Heart left ventricle (tissue), 16 donors: ENCODE data around the gene HOXD8. TPM values are rescaled to one million over a fixed set of nuclear protein-coding genes. Genes with fewer than 3 reads are reported as not detected.
A peak's percentile ranks its signal among the peaks of the same experiment; 100 is the strongest.

Experiments
- ATAC-seq, 4 donors: fragments of 200-7000 bp; cut with Tn5 transposase; one replicate each; pipeline ENCODE4 v1.9.1; 2020 to 2022; ENCODE audit warnings: moderate library complexity in 4 of 4, mild to moderate bottlenecking in 3 of 4, moderate number of reproducible peaks in 1 of 4
- DNase-seq, 5 donors: peaks; one replicate each; pipeline ENCODE4 v3.0.0-alpha.2; 2020
- H3K27ac ChIP-seq, 12 donors: fragments of 200-600 bp; sonication (generic) in 4 of 12; one replicate each; pipeline versions ENCODE4 v1.5.0 to v1.8.0; 2016 to 2022; ENCODE audit warnings: mild to moderate bottlenecking in 2 of 12
- H3K27me3 ChIP-seq, 9 donors: fragments of 200-600 bp; sonication (generic) in 2 of 9; one replicate each; pipeline versions ENCODE4 v1.5.1 to v1.8.0; 2016 to 2022; ENCODE audit warnings: mild to moderate bottlenecking in 3 of 9
- H3K36me3 ChIP-seq, 9 donors: fragments of 200-600 bp; sonication (generic) in 2 of 9; one replicate each; pipeline versions ENCODE4 v1.5.0 to v1.8.0; 2018 to 2022; ENCODE audit warnings: mild to moderate bottlenecking in 2 of 9
- H3K4me1 ChIP-seq, 12 donors: fragments of 200-600 bp; sonication (generic) in 4 of 12; one replicate each; pipeline versions ENCODE4 v1.5.0 to v1.8.0; 2016 to 2022; ENCODE audit warnings: mild to moderate bottlenecking in 3 of 12
- H3K4me3 ChIP-seq, 12 donors: fragments of 200-600 bp; sonication (generic) in 4 of 12; one replicate each; pipeline versions ENCODE4 v1.5.0 to v1.8.0; 2017 to 2022; ENCODE audit warnings: mild to moderate bottlenecking in 9 of 12, moderate library complexity in 4 of 12
- H3K9me3 ChIP-seq, 12 donors: fragments of 200-600 bp; sonication (generic) in 4 of 12; one replicate each; pipeline versions ENCODE4 v1.5.0 to v1.8.0; 2016 to 2022; ENCODE audit warnings: mild to moderate bottlenecking in 1 of 12
- POLR2A ChIP-seq, 2 donors: fragments of 450-650 bp; IDR thresholded peaks; one replicate each; pipeline ENCODE4 v1.6.1; 2017; ENCODE audit warnings: antibody characterized with exemption in 2 of 2, mild to moderate bottlenecking in 2 of 2, moderate library complexity in 2 of 2
- WGBS, 4 donors: extraction: QIAGEN DNeasy Blood & Tissue Kit in 2 of 4; methylation state at CpG; one replicate each; pipeline versions ENCODE4 v1.1.5 to v1.1.7; 2013 to 2018; 5-methylcytosine and 5-hydroxymethylcytosine counted together
- intact Hi-C, 10 donors: fragments of 100-400 bp; cut with DNase I; formaldehyde crosslinking; loops; one replicate each; pipeline versions ENCODE4 v1.11.1 to v1.14.2; 2022
- polyA plus RNA-seq, 2 donors: library from polyadenylated mRNA; stranded (reverse); fragments of 200-250 nt; gene quantifications; one replicate each; pipeline ENCODE4 v1.2.3, GENCODE V29; 2013
- total RNA-seq, 9 donors: library from RNA; depleted of rRNA in 2 of 9; stranded (reverse); fragments of >200 nt in 2 of 9; fragmentation: NEBNext Ultra II Directional in 3 of 9; extraction: Animal tissue kit (Norgen Biotek cat#: 25700) in 3 of 9; gene quantifications; one replicate each; pipeline versions ENCODE4 v1.1.0 to v1.2.4, GENCODE V29; 2016 to 2023
- TF ChIP-seq, protein P1 (sequence below), 12 donors: fragments of 200-600 bp; sonication (generic) in 4 of 12; IDR thresholded peaks; one replicate each; pipeline versions ENCODE4 v1.5.0 to v1.8.0; 2018 to 2022; ENCODE audit warnings: antibody characterized with exemption in 12 of 12, mild to moderate bottlenecking in 5 of 12
- donor health status: ischemic (EF 13 %, LVEDD 7.1; RV severe dilation, severe dysfunction).
- donor health status: healthy with polysubstance abuse.
- donor health status: DM: no; HTN: yes; CAD: no.
- donor health status: DM: no; HTN: no; CAD: no.
- donor health status: ischemic (EF 25% LVEDD 6.9; RV normal size, moderate dysfunction).
- donor health status: ischemic (EF 25% LVEDD 5.7; RV mildly dilated, moderate dysfunction).
- donor health status: healthy.
- donor health status: DM: yes; HTN: yes; CAD: no.
- donor health status: ischemic (EF 35%, LVEDD 5.7; RV mildly dilated, moderate dysfunction).
- donor health status: nonischemic (EF 11% LVEDD 7.7; RV severe dilation, severe dysfunction).
- donor health status: DM: yes; HTN: yes; CAD: no.
- donor health status: PGD.
- donor health status: ischemic (EF 29% LVEDD 5.4; RV normal size, mild dysfunction).
- donor health status: nonischemic (EF 23%, LVEDD 6.1; RV moderate dilation, normal function).

HOXD8 gene
- total and polyA plus RNA-seq, 11 donors, result 0.21 to 1.8 (median 0.53) TPM

DNA sequence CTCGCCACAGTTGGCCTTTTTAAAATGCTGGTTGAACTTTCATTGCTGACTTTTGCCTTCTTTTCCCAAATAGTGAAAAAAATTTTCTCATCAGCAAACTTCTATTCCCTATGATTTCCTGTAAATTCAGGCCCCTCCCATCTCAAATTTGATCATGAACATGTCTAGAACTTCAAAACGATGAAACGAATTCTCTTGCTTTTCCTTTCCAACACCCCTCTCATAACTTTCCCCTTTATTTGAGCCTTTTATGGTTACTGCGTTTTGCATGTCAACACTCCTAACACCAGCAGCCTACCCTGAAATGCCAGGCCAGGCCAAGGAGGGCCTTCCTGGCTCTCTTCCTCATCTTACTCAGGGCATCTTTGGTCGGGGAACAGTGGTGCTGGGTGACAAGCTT lies 38.6 kb upstream of the HOXD8 start:
- Histone ChIP-seq H3K36me3 (no peaks in the 10 kb centered on the region), H3K27me3 (peaks cover 89 to 100% (median 98%) of the 10 kb centered on the region in 9 donors), H3K4me1 (peaks cover 0 to 39% (median 12%) of the 10 kb centered on the region in 12 donors), H3K4me3 (no peak overlapping the region), H3K27ac (peak overlapping the region in 1 of 12 donors; percentile 86), H3K9me3 (no peaks in the 10 kb centered on the region)
- DNase-seq (no peak), ATAC-seq (no peak)
- WGBS, 4 donors, result 18 to 23% (median 22%) methylated on average over 5 of the region's 5 CpGs
- TF ChIP-seq, protein P1, sequence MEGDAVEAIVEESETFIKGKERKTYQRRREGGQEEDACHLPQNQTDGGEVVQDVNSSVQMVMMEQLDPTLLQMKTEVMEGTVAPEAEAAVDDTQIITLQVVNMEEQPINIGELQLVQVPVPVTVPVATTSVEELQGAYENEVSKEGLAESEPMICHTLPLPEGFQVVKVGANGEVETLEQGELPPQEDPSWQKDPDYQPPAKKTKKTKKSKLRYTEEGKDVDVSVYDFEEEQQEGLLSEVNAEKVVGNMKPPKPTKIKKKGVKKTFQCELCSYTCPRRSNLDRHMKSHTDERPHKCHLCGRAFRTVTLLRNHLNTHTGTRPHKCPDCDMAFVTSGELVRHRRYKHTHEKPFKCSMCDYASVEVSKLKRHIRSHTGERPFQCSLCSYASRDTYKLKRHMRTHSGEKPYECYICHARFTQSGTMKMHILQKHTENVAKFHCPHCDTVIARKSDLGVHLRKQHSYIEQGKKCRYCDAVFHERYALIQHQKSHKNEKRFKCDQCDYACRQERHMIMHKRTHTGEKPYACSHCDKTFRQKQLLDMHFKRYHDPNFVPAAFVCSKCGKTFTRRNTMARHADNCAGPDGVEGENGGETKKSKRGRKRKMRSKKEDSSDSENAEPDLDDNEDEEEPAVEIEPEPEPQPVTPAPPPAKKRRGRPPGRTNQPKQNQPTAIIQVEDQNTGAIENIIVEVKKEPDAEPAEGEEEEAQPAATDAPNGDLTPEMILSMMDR (IDR thresholded peaks at IDR 0.05), result no peak
- no peak for TF ChIP-seq POLR2A (IDR thresholded peaks at IDR 0.05)
- intact Hi-C loops, result loop anchor here in 2 of 10 donors (10.0 kb wide), 1 partner anchor 836 kb away; no protein-coding TSS in a partner anchor

DNA sequence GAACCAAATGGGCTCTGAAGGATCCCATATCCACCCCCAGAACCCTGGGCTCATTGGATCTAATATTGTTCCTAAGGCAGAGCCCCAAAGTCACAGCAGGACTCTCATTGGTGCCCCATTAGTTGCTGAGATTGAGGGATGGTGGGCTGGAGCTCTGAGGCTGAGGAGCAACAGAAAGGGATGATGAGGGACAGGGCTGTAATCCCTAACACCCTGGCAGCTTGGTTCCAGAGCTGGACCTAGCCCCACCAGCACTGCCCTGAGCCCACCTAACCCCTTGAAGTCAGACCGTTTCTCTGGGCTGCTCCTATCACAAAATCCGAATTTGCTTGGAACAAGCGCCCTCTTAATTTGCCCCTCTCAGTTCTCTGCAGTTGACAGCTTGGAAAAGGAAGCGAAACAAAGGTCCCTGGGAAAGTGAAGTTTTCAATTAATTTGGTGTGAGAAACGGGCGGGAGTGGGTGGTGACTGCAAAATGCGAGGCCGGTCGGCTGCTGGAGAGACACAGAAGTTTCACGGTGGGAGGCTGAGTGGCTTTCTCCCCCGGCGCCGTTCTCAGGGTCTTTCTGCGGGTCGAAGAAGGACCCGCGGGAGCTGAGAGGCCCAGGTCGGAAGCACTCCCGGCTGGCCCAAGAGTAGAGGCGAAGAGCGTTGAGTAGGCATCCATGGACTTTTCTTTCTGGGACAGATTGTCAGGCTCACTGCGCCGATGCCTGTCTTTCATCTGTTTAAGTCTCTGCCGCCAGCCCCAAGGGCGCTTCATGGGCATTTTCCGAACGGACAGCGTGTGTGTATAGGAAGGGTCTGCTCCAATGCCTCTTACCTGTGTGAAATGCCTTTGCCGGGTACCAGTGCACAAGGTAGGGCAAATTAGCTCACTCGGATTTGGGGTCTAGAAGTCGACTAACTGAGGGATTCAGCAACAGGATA lies 37.9 kb upstream of the HOXD8 start:
- intact Hi-C loops, result loop anchor here in 2 of 10 donors (10.0 kb wide), 1 partner anchor 837 kb away; no protein-coding TSS in a partner anchor
- ATAC-seq, result no peak
- no peak overlapping the region for H3K4me3 ChIP-seq
- H3K27ac ChIP-seq, result peak overlapping the region in 1 of 12 donors; percentile 86
- H3K4me1 ChIP-seq, result peaks cover 0 to 37% (median 14%) of the 10 kb centered on the region in 12 donors
- no peaks in the 10 kb centered on the region for H3K36me3 ChIP-seq
- peaks cover 89 to 100% (median 98%) of the 10 kb centered on the region in 9 donors for H3K27me3 ChIP-seq
- TF ChIP-seq, protein P1 (IDR thresholded peaks at IDR 0.05), result no peak
- TF ChIP-seq POLR2A (IDR thresholded peaks at IDR 0.05), result no peak
- WGBS, 4 donors, result 3 to 5% (median 5%) methylated on average over 26 to 31 of the region's 31 CpGs
- no peaks in the 10 kb centered on the region for H3K9me3 ChIP-seq
- peak in 1 of 5 donors; percentile 13 for DNase-seq

DNA sequence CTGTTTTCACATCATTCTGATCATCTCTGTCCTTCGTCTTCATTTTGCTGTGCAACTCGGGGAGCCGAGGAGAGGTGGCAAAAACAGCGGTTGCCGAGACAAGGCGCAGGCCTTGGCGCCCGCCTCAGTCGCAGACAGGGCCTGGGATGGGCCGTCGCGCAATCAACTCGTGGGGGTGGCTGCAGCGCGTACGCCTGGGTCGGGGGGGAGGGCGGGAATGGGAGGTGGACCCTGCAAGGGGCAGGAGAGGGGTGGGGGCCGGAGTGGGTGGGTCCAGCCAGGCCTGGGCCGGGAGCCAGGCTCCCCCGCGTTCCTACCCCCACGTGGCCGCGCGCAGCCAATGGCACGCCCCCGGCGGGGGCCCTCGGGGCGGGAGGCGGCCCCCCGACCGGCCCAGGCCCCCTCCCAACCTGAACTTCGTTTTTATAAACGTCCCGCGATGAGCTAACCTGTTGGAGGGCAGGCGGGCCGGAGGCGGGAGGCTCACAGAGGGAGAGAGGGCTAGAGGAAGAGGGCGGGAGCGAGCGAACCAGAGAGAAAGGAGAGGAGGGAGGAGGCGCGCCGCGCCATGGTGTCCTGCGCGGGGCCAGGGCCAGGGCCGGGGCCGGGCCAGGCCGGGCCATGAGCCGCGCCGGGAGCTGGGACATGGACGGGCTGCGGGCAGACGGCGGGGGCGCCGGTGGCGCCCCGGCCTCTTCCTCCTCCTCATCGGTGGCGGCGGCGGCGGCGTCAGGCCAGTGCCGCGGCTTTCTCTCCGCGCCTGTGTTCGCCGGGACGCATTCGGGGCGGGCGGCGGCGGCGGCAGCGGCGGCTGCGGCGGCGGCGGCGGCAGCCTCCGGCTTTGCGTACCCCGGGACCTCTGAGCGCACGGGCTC lies 37.0 kb upstream of the HOXD8 start, which contains the start of gene HOXD13:
TSS of gene HOXD13 (plus strand) at position 452 of the 875 bp plus-strand sequence. CDS start at position 622, 170 bp downstream.
- Histone ChIP-seq H3K27ac (peak within 1 kb of the TSS in 1 of 12 donors; percentile 86), H3K4me3 (peak within 1 kb of the TSS in 9 of 12 donors; percentile 7 to 36 (median 24)), H3K27me3 (peaks cover 90 to 100% (median 98%) of the 10 kb centered on the region in 9 donors), H3K9me3 (no peaks in the 10 kb centered on the region), H3K4me1 (peaks cover 4 to 46% (median 23%) of the 10 kb centered on the region in 12 donors), H3K36me3 (no peaks in the 10 kb centered on the region)
- WGBS, 4 donors, result 1 to 4% (median 3%) methylated on average over 26 to 95 of the region's 95 CpGs
- DNase-seq (peak in 2 of 5 donors; percentile 10 to 61), ATAC-seq (peak in 1 of 4 donors; percentile 17)
- TF ChIP-seq, protein P1 (IDR thresholded peaks at IDR 0.05), result no peak
- TF ChIP-seq POLR2A (IDR thresholded peaks at IDR 0.05), result no peak
- intact Hi-C loops, result loop anchor here in 2 of 10 donors (10.0 kb wide), 1 partner anchor 838 kb away; no protein-coding TSS in a partner anchor
